AG10803 (cell line): Measurements from ENCODE around the gene UTP3.
"Not testable (repeated sequence)": the region's sequence is repeated elsewhere in the genome, so short reads cannot be mapped to it uniquely, and the experiment has no call there.

ENCODE experiments used
- DNase-seq: peaks from one replicate; pipeline ENCODE4 v3.0.0; 2010; ENCODE audit warnings: low read depth
- H3K4me3 ChIP-seq: 2 replicates; pipeline ENCODE4 v1.5.1; 2011; ENCODE audit warnings: mild to moderate bottlenecking, low read length, control low read depth
- TF ChIP-seq, protein P1 (sequence below): conservative IDR thresholded peaks from 2 replicates; pipeline ENCODE4 v1.5.1; 2011; ENCODE audit warnings: mild to moderate bottlenecking, low read length, control low read depth, inconsistent platforms

UTP3 gene

DNA sequence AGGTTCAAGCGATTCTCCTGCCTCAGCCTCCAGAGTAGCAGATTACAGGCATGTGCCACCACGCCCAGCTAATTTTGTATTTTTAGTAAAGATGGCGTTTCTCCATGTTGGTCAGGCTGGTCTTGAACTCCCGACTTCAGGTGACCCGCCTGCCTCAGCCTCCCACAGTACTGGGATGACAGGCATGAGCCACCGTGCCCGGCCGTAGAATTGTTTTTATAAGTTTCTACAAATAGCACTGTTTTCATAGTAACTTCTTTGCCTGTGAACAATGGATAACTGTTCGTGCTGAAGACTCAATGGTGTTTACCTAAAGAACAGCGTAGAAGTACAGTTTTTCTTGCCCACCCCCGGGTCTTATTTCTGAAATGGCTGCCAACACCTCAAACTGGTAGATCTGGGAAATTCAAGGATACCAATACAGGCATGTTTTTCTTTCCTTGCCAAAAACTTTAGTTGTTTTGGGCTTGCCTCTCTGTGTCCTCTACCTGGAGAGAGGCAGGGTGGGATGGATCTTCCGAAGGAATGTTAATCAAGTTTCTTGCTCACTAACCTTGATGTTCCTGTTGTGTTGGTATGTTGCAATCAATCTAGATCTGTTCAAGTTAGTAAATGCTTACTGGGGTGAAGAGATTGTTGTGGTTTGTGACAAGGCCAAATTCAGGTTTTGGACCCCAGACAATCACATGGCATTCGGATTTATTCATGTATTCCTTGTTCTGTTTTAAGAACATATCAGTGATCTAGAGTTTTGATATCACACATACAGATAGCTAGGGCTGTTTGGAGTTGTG lies 30.7 kb downstream of the UTP3 start:
- TF ChIP-seq, protein P1, sequence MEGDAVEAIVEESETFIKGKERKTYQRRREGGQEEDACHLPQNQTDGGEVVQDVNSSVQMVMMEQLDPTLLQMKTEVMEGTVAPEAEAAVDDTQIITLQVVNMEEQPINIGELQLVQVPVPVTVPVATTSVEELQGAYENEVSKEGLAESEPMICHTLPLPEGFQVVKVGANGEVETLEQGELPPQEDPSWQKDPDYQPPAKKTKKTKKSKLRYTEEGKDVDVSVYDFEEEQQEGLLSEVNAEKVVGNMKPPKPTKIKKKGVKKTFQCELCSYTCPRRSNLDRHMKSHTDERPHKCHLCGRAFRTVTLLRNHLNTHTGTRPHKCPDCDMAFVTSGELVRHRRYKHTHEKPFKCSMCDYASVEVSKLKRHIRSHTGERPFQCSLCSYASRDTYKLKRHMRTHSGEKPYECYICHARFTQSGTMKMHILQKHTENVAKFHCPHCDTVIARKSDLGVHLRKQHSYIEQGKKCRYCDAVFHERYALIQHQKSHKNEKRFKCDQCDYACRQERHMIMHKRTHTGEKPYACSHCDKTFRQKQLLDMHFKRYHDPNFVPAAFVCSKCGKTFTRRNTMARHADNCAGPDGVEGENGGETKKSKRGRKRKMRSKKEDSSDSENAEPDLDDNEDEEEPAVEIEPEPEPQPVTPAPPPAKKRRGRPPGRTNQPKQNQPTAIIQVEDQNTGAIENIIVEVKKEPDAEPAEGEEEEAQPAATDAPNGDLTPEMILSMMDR, result no peak
- no peak for DNase-seq
- no peak overlapping the region for H3K4me3 ChIP-seq

DNA sequence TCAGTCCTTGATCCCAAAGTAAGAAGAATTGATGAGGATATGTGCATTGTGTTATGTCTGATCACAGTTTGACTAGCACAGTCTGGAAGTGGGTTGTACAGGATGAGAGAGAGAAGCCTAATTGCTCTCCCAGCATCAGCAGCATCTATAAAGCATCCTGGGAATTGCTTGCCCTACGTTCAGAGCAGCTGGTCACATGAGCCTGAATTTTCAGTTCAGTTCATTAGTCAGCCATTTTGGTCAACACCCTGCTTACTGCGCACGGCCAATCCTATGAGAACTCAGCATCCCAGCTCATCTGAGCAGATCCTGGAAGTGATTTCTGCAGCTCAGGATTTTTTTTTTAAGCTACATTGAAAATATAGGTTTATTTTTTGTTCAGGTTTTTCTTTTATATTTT lies 33.4 kb downstream of the UTP3 start, which contains the start of gene RUFY3:
TSS of gene RUFY3 (plus strand) at position 218 of the 400 bp plus-strand sequence. CDS start 610 bp downstream, outside the sequence.
- H3K4me3 ChIP-seq, result peak within 1 kb of the TSS; percentile 73
- DNase-seq, result peak; percentile 95
- TF ChIP-seq, protein P1, result no peak

DNA sequence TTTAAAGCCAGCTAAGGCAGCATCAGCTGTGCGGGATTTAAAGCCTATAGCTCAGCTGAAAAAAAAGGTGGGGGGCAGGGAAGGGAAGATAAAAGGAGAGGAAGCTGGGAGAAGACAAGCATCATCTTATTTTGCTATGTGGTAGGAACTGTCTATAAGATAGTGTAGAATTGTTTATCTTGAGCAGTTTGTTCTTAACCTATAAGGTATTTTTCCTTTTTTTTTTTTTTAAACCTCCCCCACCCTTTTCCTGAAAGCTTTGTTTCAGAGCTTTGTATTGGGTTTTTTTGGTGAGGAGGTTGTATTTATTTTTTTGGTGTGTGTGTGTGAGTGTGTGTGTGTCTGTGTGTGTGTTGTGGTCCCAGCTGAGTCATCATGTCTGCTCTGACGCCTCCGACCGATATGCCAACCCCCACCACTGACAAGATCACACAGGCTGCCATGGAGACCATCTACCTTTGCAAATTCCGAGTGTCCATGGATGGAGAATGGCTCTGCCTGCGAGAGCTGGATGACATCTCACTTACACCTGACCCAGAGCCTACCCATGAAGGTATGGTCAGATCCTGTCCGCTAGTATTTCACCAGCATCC lies 34.0 kb downstream of the UTP3 start:
- H3K4me3 ChIP-seq, result peak overlapping the region; percentile 73
- peak; percentile 76 for DNase-seq
- TF ChIP-seq, protein P1, result no peak

DNA sequence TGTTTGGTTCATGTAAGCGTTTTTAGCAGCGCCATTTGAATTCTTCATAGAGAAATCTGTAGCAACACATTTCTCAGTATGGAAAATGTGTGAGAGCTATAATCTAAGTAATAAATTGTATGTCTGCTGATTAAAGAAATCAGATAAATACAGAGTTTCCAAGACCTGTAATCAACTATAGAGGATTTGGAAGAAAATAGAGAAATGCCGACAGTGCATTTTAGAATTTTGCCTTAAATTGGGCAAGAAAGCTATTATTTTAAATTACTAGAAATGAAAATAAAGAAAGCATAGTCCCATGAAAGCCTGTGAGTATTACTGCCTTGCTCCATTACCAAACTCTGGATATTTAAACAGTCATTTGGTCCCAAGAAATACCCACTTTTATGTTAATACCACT lies 36.1 kb downstream of the UTP3 start:
- DNase-seq, result no peak
- TF ChIP-seq, protein P1, result no peak
- H3K4me3 ChIP-seq, result no peak overlapping the region

DNA sequence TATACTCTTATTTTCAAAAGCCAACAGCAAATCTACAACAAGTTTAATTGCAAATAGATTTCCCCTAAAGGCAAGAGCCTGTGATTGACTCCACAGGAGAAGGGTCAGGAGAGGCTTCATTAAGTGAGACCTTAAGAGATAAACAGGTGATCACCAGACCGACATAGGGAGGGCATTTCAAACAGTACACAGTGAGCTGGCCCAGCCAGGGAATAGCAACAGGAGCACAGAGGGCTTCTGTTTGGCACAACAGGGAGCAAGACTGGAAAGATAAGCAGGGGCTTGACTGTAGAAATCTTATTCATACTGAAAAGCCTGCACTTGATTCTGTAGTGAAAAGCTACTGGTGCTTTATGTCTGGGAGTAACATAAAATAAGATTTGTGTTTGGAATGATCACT lies 37.3 kb downstream of the UTP3 start:
- no peak overlapping the region for H3K4me3 ChIP-seq
- TF ChIP-seq, protein P1, result no peak
- no peak for DNase-seq

DNA sequence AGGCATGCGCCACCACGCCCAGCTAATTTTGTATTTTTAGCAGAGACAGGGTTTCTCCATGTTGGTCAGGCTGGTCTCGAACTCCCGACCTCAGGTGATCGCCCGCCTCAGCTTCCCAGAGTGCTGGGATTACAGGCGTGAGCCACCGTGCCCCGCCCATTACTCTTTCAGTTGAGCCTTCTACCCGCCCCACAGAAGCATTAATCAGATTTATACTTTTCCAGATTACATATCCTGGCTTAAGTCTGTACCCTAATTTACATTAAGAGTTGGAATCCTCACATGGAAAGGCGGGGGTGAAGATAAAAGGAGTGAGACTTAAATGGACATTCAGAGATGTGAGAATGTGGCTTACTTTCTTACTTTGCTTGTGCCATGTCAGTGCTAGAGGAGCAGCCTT lies 38.2 kb downstream of the UTP3 start:
- H3K4me3 ChIP-seq, DNase-seq: not testable (repeated sequence)

DNA sequence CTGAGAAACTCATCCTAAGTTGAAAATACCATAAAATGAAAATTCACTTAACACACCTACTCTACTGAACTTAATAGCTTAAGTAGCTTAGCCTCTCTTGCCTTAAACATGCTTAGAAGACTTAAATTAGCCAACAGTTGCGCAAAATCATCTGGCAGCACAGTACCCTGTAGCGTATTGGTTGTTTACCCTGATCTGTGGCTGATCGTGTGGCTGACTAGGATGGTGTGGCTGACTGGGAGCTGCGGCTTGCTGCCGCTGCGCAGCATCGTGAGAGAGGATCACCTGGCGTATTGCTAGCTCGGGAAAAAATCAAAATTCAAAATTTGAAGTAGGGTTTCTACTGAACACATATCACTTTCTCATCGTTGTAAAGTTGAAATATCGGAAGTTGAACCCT lies 39.8 kb downstream of the UTP3 start:
- no peak overlapping the region for H3K4me3 ChIP-seq
- DNase-seq, result no peak
- TF ChIP-seq, protein P1, result no peak

DNA sequence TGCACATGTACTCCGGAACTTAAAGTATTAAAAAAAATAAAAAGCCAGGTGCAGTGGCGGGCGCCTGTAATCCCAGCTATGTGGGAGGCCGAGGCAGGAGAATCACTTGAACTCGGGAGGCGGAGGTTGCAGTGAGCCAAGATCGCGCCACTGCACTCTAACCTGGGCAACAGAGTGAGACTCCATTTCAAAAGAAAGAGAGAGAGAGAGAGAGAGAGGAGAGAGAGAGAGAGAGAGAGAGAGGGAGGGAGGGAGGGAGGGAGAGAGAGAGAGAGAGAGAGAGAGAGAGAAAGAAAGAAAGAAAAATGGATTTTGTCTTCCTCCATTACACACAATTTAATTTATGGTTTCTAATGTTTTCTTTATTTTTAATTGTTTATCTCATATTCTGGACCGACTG lies 44.5 kb downstream of the UTP3 start:
- not testable (repeated sequence) for H3K4me3 ChIP-seq, DNase-seq
